ENCODE data around the gene EDEM1.

The EDEM1 gene

GRCh38 chr3:5187156-5187919 lies at the start of gene EDEM1:
Gene EDEM1, plus strand, starts transcription at chr3:5187707. Its CDS starts 99 bp downstream, at chr3:5187806.
- DNase-seq (ENCODE audit: low read depth): peak; percentile 80
- no peak for TF ChIP-seq CTCF (IDR thresholded peaks at IDR 0.05; ENCODE audit: control insufficient read depth, insufficient read depth, low read depth, low read length, missing control alignments)
- H3K4me3 ChIP-seq (ENCODE audit: control insufficient read depth, low read depth, low read length): peak within 1 kb of the TSS; percentile 75

GRCh38 chr3:5138214-5138981 lies 49.1 kb upstream of the EDEM1 start:
- H3K4me3 ChIP-seq (ENCODE audit: control insufficient read depth, low read depth, low read length): no peak overlapping the region
- DNase-seq (ENCODE audit: low read depth): no peak
- TF ChIP-seq CTCF (IDR thresholded peaks at IDR 0.05; ENCODE audit: control insufficient read depth, insufficient read depth, low read depth, low read length, missing control alignments): no peak

- DNase-seq (ENCODE audit: low read depth): no peak
- H3K4me3 ChIP-seq (ENCODE audit: control insufficient read depth, low read depth, low read length): no peak overlapping the region
- TF ChIP-seq CTCF (IDR thresholded peaks at IDR 0.05; ENCODE audit: control insufficient read depth, insufficient read depth, low read depth, low read length, missing control alignments): no peak
These were observed 47.3 kb upstream of the EDEM1 start for GRCh38 chr3:5140230-5140621.

- no peak for TF ChIP-seq CTCF (IDR thresholded peaks at IDR 0.05; ENCODE audit: control insufficient read depth, insufficient read depth, low read depth, low read length, missing control alignments)
- H3K4me3 ChIP-seq (ENCODE audit: control insufficient read depth, low read depth, low read length): no peak overlapping the region
- no peak for DNase-seq (ENCODE audit: low read depth)
These were observed 46.7 kb upstream of the EDEM1 start for GRCh38 chr3:5140839-5141238.

GRCh38 chr3:5141760-5142159 lies 45.7 kb upstream of the EDEM1 start:
- DNase-seq (ENCODE audit: low read depth): no peak
- no peak overlapping the region for H3K4me3 ChIP-seq (ENCODE audit: control insufficient read depth, low read depth, low read length)
- no peak for TF ChIP-seq CTCF (IDR thresholded peaks at IDR 0.05; ENCODE audit: control insufficient read depth, insufficient read depth, low read depth, low read length, missing control alignments)

GRCh38 chr3:5143464-5143863 lies 44.0 kb upstream of the EDEM1 start:
- H3K4me3 ChIP-seq (ENCODE audit: control insufficient read depth, low read depth, low read length): no peak overlapping the region
- DNase-seq (ENCODE audit: low read depth): no peak
- no peak for TF ChIP-seq CTCF (IDR thresholded peaks at IDR 0.05; ENCODE audit: control insufficient read depth, insufficient read depth, low read depth, low read length, missing control alignments)

All from AG09309 (cell line).